GM12874 (cell line): ENCODE data around the gene MMP14.

Experiments used
- CTCF ChIP-seq: IDR thresholded peaks from 2 replicates; pipeline ENCODE4 v1.5.1; 2011; ENCODE audit warnings: low read depth, mild to moderate bottlenecking, control low read depth, low read length, moderate library complexity; ENCODE audit not compliant: insufficient read depth

Gene MMP14

GRCh38 chr14:22839159-22839779 lies 2.9 kb downstream of the MMP14 start:
- TF ChIP-seq CTCF: no peak

GRCh38 chr14:22841311-22841710 lies 4.9 kb downstream of the MMP14 start:
- no peak for TF ChIP-seq CTCF

GRCh38 chr14:22841769-22842168 lies 5.4 kb downstream of the MMP14 start:
- TF ChIP-seq CTCF: no peak

- TF ChIP-seq CTCF: no peak
These were observed 6.1 kb downstream of the MMP14 start for GRCh38 chr14:22842211-22843122.

- TF ChIP-seq CTCF: no peak
These were observed 6.9 kb downstream of the MMP14 start for GRCh38 chr14:22843123-22843925.

GRCh38 chr14:22844221-22845102 lies 8.1 kb downstream of the MMP14 start:
- no peak for TF ChIP-seq CTCF

- no peak for TF ChIP-seq CTCF
These were observed 8.7 kb downstream of the MMP14 start for GRCh38 chr14:22845103-22845394.
